ENCODE data around the gene YWHAG. TPM values are rescaled to one million over a fixed set of nuclear protein-coding genes. Genes with fewer than 3 reads are reported as not detected.
A peak's percentile ranks its signal among the peaks of the same experiment; 100 is the strongest.
"Not testable (repeated sequence)": the region's sequence is repeated elsewhere in the genome, so short reads cannot be mapped to it uniquely, and the experiment has no call there.

The YWHAG gene
- total RNA-seq, 3 donors from 2014 or later, result 74.3 to 114 (median 102) TPM

- Histone ChIP-seq H3K4me1 (ENCODE audit: low read depth) (peaks cover 13% of the 10 kb centered on the region), H3K36me3 (ENCODE audit: low read depth) (no peaks in the 10 kb centered on the region), H3K9me3 (no peaks in the 10 kb centered on the region), H3K4me3 (no peak overlapping the region)
- intact Hi-C loops (cut with DNase I, micrococcal nuclease), result loop anchor here (10.0 kb wide), 1 partner anchor 139 kb away; no protein-coding TSS in a partner anchor
- ATAC-seq (peak; percentile 81), DNase-seq (peak; percentile 96 to 99 (median 99))
- peak; percentile 99 for TF ChIP-seq CTCF (IDR thresholded peaks at IDR 0.05)
Measured at GRCh38 chr7:76314042-76314721, 44.6 kb downstream of the YWHAG start.

GRCh38 chr7:76311838-76312237 lies 47.0 kb downstream of the YWHAG start:
- DNase-seq; H3K9me3 ChIP-seq; H3K4me3 ChIP-seq; H3K4me1 ChIP-seq (ENCODE audit: low read depth); ATAC-seq; H3K36me3 ChIP-seq (ENCODE audit: low read depth): not testable (repeated sequence)
- intact Hi-C loops (cut with DNase I, micrococcal nuclease), result loop anchor here (10.0 kb wide), 1 partner anchor 137 kb away; no protein-coding TSS in a partner anchor

- Histone ChIP-seq H3K9me3 (no peaks in the 10 kb centered on the region), H3K36me3 (ENCODE audit: low read depth) (no peaks in the 10 kb centered on the region), H3K4me3 (no peak overlapping the region), H3K4me1 (ENCODE audit: low read depth) (peaks cover 8% of the 10 kb centered on the region)
- no peak for TF ChIP-seq CTCF (IDR thresholded peaks at IDR 0.05)
- intact Hi-C loops (cut with DNase I, micrococcal nuclease), result loop anchor here (10.0 kb wide), 1 partner anchor 136 kb away; no protein-coding TSS in a partner anchor
- peak in 1 of 3 donors; percentile 59 for DNase-seq
- peak; percentile 41 for ATAC-seq
Measured at GRCh38 chr7:76310102-76310957, 48.5 kb downstream of the YWHAG start.

GRCh38 chr7:76309341-76310101 lies 49.3 kb downstream of the YWHAG start:
- H3K4me1 ChIP-seq (ENCODE audit: low read depth); H3K36me3 ChIP-seq (ENCODE audit: low read depth); H3K9me3 ChIP-seq; ATAC-seq; H3K4me3 ChIP-seq; DNase-seq: not testable (repeated sequence)
- intact Hi-C loops (cut with DNase I, micrococcal nuclease), result loop anchor here (10.0 kb wide), 1 partner anchor 135 kb away; no protein-coding TSS in a partner anchor

GRCh38 chr7:76308874-76309273 lies 49.9 kb downstream of the YWHAG start:
- H3K4me3 ChIP-seq; H3K9me3 ChIP-seq; ATAC-seq; intact Hi-C loops (cut with DNase I, micrococcal nuclease); DNase-seq; H3K36me3 ChIP-seq (ENCODE audit: low read depth): not testable (repeated sequence)
- H3K4me1 ChIP-seq (ENCODE audit: low read depth), result peaks cover 14% of the 10 kb centered on the region

- Histone ChIP-seq H3K4me3 (no peak overlapping the region), H3K9me3 (no peaks in the 10 kb centered on the region), H3K4me1 (ENCODE audit: low read depth) (peaks cover 21% of the 10 kb centered on the region), H3K36me3 (ENCODE audit: low read depth) (no peaks in the 10 kb centered on the region)
- ATAC-seq, result no peak
- intact Hi-C loops (cut with DNase I, micrococcal nuclease), result no loop called here
- no peak for TF ChIP-seq CTCF (IDR thresholded peaks at IDR 0.05)
- no peak for DNase-seq
Measured at GRCh38 chr7:76304888-76305375, 53.9 kb downstream of the YWHAG start.
